Liver (tissue), 9 donors: Measurements from ENCODE around the gene UACA. TPM values are rescaled to one million over a fixed set of nuclear protein-coding genes. Genes with fewer than 3 reads are reported as not detected.

Experiments used
- DNase-seq: peaks from one replicate; pipeline ENCODE4 v3.0.0-alpha.2; 2017; ENCODE audit warnings: low spot score
- H3K27ac ChIP-seq, 2 donors: one replicate each; pipeline ENCODE4 v1.7.0; 2013; ENCODE audit warnings: inconsistent platforms in 2 of 2, low read length in 2 of 2, control low read depth in 1 of 2, low read depth in 1 of 2, mild to moderate bottlenecking in 1 of 2
- H3K27me3 ChIP-seq, 4 donors: one replicate each; pipeline versions ENCODE4 v1.6.1 to v1.7.0; 2013; ENCODE audit warnings: low read length in 3 of 4, inconsistent platforms in 1 of 4, mild to moderate bottlenecking in 1 of 4, moderate library complexity in 1 of 4; ENCODE audit not compliant: control insufficient read depth in 4 of 4, insufficient read depth in 4 of 4
- H3K36me3 ChIP-seq, 4 donors: one replicate each; pipeline versions ENCODE4 v1.6.1 to v1.7.0; 2013; ENCODE audit warnings: low read length in 3 of 4, mild to moderate bottlenecking in 3 of 4, low read depth in 1 of 4, moderate library complexity in 1 of 4; ENCODE audit not compliant: control insufficient read depth in 4 of 4, insufficient read depth in 3 of 4
- H3K4me1 ChIP-seq, 4 donors: one replicate each; pipeline versions ENCODE4 v1.6.1 to v1.7.0; 2013; ENCODE audit warnings: low read length in 3 of 4, mild to moderate bottlenecking in 3 of 4, moderate library complexity in 1 of 4; ENCODE audit not compliant: control insufficient read depth in 4 of 4, insufficient read depth in 4 of 4
- H3K4me3 ChIP-seq, 3 donors: one replicate each; pipeline versions ENCODE4 v1.6.1 to v1.7.0; 2013; ENCODE audit warnings: low read length in 3 of 3, control low read depth in 1 of 3, low read depth in 1 of 3, mild to moderate bottlenecking in 1 of 3
- H3K9ac ChIP-seq, 2 donors: one replicate each; pipeline ENCODE4 v1.7.0; 2013; ENCODE audit warnings: low read length in 2 of 2, mild to moderate bottlenecking in 2 of 2, moderate library complexity in 2 of 2, control low read depth in 1 of 2, low read depth in 1 of 2
- H3K9me3 ChIP-seq, 4 donors: one replicate each; pipeline versions ENCODE4 v1.6.1 to v1.7.0; 2013; ENCODE audit warnings: low read length in 3 of 4; ENCODE audit not compliant: control insufficient read depth in 4 of 4
- ATF3 ChIP-seq: IDR thresholded peaks from 2 replicates; pipeline ENCODE4 v1.6.1; 2016; ENCODE audit warnings: antibody characterized with exemption
- EGR1 ChIP-seq, 2 donors: IDR thresholded peaks; 2 replicates each; pipeline ENCODE4 v1.6.1; 2016 to 2018; ENCODE audit warnings: antibody characterized with exemption in 2 of 2, low read depth in 2 of 2
- FOXA1 ChIP-seq: IDR thresholded peaks from 2 replicates; pipeline ENCODE4 v1.6.1; 2016; ENCODE audit warnings: antibody characterized with exemption
- FOXA2 ChIP-seq: IDR thresholded peaks from 2 replicates; pipeline ENCODE4 v1.6.1; 2016; ENCODE audit warnings: antibody characterized with exemption
- GABPA ChIP-seq, 2 donors: IDR thresholded peaks in 1 of 2; conservative IDR thresholded peaks in 1 of 2; 2 replicates each; pipeline ENCODE4 v1.6.1; 2016; ENCODE audit warnings: antibody characterized with exemption in 2 of 2, mild to moderate bottlenecking in 1 of 2, moderate library complexity in 1 of 2
- HNF4A ChIP-seq, 2 donors: conservative IDR thresholded peaks; 2 replicates each; pipeline ENCODE4 v1.6.1; 2016; ENCODE audit warnings: antibody characterized with exemption in 2 of 2, mild to moderate bottlenecking in 2 of 2
- HNF4G ChIP-seq: IDR thresholded peaks from 2 replicates; pipeline ENCODE4 v1.6.1; 2016; ENCODE audit warnings: antibody characterized with exemption
- JUND ChIP-seq, 2 donors: IDR thresholded peaks; 2 replicates each; pipeline ENCODE4 v1.6.1; 2016; ENCODE audit warnings: antibody characterized with exemption in 2 of 2
- MAX ChIP-seq: IDR thresholded peaks from 2 replicates; pipeline ENCODE4 v1.6.1; 2016; ENCODE audit warnings: antibody characterized with exemption
- NR2F2 ChIP-seq: IDR thresholded peaks from 2 replicates; pipeline ENCODE4 v1.6.1; 2016; ENCODE audit warnings: antibody characterized with exemption
- RAD21 ChIP-seq, 2 donors: IDR thresholded peaks; 2 replicates each; pipeline ENCODE4 v1.6.1; 2016; ENCODE audit warnings: antibody characterized with exemption in 2 of 2, mild to moderate bottlenecking in 2 of 2
- REST ChIP-seq: IDR thresholded peaks from 2 replicates; pipeline ENCODE4 v1.6.1; 2016; ENCODE audit warnings: antibody characterized with exemption, mild to moderate bottlenecking
- RXRA ChIP-seq, 2 donors: IDR thresholded peaks; 2 replicates each; pipeline ENCODE4 v1.6.1; 2017 to 2018; ENCODE audit warnings: antibody characterized with exemption in 2 of 2, mild to moderate bottlenecking in 1 of 2
- SP1 ChIP-seq: IDR thresholded peaks from 2 replicates; pipeline ENCODE4 v1.6.1; 2018; ENCODE audit warnings: antibody characterized with exemption, mild to moderate bottlenecking
- TAF1 ChIP-seq: conservative IDR thresholded peaks from 2 replicates; pipeline ENCODE4 v1.6.1; 2016; ENCODE audit warnings: antibody characterized with exemption, mild to moderate bottlenecking
- YY1 ChIP-seq: IDR thresholded peaks from 2 replicates; pipeline ENCODE4 v1.6.1; 2016; ENCODE audit warnings: antibody characterized with exemption, mild to moderate bottlenecking
- ZBTB33 ChIP-seq: IDR thresholded peaks from 2 replicates; pipeline ENCODE4 v1.6.1; 2016; ENCODE audit warnings: antibody characterized with exemption
- WGBS: extraction: QIAGEN DNeasy Blood & Tissue Kit; methylation state at CpG from one replicate; pipeline ENCODE4 v1.1.7; 2013; 5-methylcytosine and 5-hydroxymethylcytosine counted together
- polyA plus RNA-seq, 2 donors: library from polyadenylated mRNA; stranded (reverse) in 1 of 2; unstranded in 1 of 2; fragments of 200-250 nt in 1 of 2; fragments of >200 nt in 1 of 2; fragmentation: Nextera tagmentation in 1 of 2; extraction: Ambion mirVana in 1 of 2; gene quantifications; one replicate each; pipeline versions ENCODE4 v1.2.1 to v1.2.3, GENCODE V29; 2013 to 2015
- total RNA-seq, 2 donors: library from RNA; depleted of rRNA; stranded (reverse); fragments of >200 nt; gene quantifications; one replicate each; pipeline ENCODE4 v1.2.3, GENCODE V29; 2014
- donor health status: healthy.
- donor health status: healthy.
- donor health status: healthy.
- donor health status: healthy.
- donor health status: healthy.

Gene UACA
- total and polyA plus RNA-seq, 4 donors = 3.9 to 16.0 (median 10.0) TPM

GRCh38 chr15:70629735-70630273 is 133.6 kb downstream of the UACA start:
- no peak for DNase-seq

GRCh38 chr15:70628549-70628896 is 134.8 kb downstream of the UACA start:
- WGBS = 79% methylated on average over 8 of the region's 8 CpGs
- Histone ChIP-seq H3K27me3 (no peaks in the 10 kb centered on the region), H3K36me3 (no peaks in the 10 kb centered on the region), H3K9me3 (no peaks in the 10 kb centered on the region), H3K27ac (no peak overlapping the region), H3K4me1 (no peaks in the 10 kb centered on the region), H3K9ac (no peak overlapping the region), H3K4me3 (no peak overlapping the region)
- TF ChIP-seq GABPA (IDR thresholded peaks at IDR 0.05 in 1 of 2, conservative IDR thresholded peaks at IDR 0.05 in 1 of 2) (no peak), ATF3 (no peak), FOXA1 (no peak), YY1 (no peak), RXRA (IDR thresholded peaks at IDR 0.05) (no peak), RAD21 (IDR thresholded peaks at IDR 0.05) (no peak), ZBTB33 (no peak), HNF4G (no peak), MAX (no peak), SP1 (no peak), NR2F2 (no peak), HNF4A (conservative IDR thresholded peaks at IDR 0.05) (no peak), FOXA2 (no peak), EGR1 (IDR thresholded peaks at IDR 0.05; ENCODE audit: low read depth in 2 of 2) (no peak), TAF1 (no peak), JUND (IDR thresholded peaks at IDR 0.05) (no peak), REST (no peak)
- no peak for DNase-seq

More at GRCh38 chr15:70629735-70630273, 133.6 kb downstream of the UACA start:
- Histone ChIP-seq H3K36me3 (no peaks in the 10 kb centered on the region), H3K9me3 (no peaks in the 10 kb centered on the region), H3K4me3 (no peak overlapping the region), H3K27me3 (no peaks in the 10 kb centered on the region), H3K9ac (no peak overlapping the region), H3K4me1 (no peaks in the 10 kb centered on the region), H3K27ac (no peak overlapping the region)
- TF ChIP-seq GABPA (IDR thresholded peaks at IDR 0.05 in 1 of 2, conservative IDR thresholded peaks at IDR 0.05 in 1 of 2) = no peak
- no peak for TF ChIP-seq EGR1 (IDR thresholded peaks at IDR 0.05; ENCODE audit: low read depth in 2 of 2)
- TF ChIP-seq ATF3 = no peak
- TF ChIP-seq RXRA (IDR thresholded peaks at IDR 0.05) = no peak
- no peak for TF ChIP-seq REST
- no peak for TF ChIP-seq RAD21 (IDR thresholded peaks at IDR 0.05)
- TF ChIP-seq FOXA1 = no peak
- no peak for TF ChIP-seq SP1
- WGBS = 89% methylated on average over 11 of the region's 11 CpGs
